Right lung (tissue), 5 donors: ENCODE data around the gene CCDC63. TPM values are rescaled to one million over a fixed set of nuclear protein-coding genes. Genes with fewer than 3 reads are reported as not detected.

Source experiments
- DNase-seq, 2 donors: peaks; one replicate each; pipeline ENCODE4 v3.0.0-alpha.2; 2013
- polyA plus RNA-seq, 5 donors: library from polyadenylated mRNA; unstranded; fragments of 120-200 nt; gene quantifications; one replicate each; pipeline versions ENCODE4 v1.2.1 to v1.2.3, GENCODE V29; 2013; ENCODE audit warnings: inconsistent platforms in 1 of 5, low replicate concordance in 1 of 5; ENCODE audit not compliant: insufficient read length in 5 of 5, insufficient read depth in 1 of 5

The CCDC63 gene
- polyA plus RNA-seq, 5 donors = 0.08 TPM; not detected in 4

DNA sequence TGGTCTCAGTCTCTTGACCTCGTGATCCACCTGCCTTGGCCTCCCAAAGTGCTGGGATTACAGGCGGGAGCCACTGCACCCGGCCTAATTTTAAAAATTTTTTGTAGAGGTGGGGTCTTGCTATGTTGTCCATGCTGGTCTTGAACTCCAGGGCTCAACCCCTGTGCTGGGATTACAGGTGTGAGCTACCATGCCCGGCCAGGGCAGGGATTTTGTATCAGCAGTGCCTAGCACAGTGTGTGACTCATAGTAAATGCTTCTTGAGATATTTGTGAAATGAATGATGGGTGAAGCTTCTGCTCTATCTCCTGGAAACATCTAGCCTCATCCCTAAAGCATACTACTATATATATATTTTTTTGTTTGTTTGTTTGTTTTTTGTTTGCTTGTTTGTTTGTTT, 36.5 kb downstream of the CCDC63 start:
- no peak for DNase-seq

DNA sequence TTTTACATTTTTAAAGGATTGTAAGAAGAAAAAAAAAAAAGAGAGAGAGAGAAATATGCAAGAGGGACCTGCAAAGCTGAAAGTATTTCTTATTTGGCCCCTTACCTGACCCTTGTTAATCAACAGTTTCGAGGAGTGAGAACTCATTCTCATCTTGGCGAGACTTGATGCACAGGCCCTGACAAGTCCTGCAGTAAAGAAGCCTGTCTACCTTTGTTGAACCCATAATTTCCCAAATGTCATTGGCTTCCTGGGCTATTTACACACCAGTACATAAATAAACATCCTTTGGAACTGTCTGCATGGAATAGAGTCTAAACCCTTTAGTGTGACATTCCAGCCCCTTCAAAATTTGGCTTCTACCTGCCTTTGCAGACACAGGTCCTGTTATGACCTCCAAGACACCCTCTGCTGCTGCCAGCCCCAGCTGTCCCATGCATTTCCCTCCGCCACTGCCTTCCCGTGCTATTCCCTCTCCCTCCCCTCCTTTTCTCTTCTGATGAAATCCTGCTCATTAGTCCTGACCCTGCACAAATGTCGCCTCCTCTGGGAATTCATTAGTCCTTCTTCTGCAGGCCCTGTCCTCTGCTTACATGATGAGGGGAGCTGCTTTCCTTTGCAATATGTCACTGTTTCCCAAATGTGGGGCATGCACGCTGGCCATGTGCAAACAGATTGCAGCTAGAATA, 38.5 kb downstream of the CCDC63 start:
- DNase-seq = no peak

DNA sequence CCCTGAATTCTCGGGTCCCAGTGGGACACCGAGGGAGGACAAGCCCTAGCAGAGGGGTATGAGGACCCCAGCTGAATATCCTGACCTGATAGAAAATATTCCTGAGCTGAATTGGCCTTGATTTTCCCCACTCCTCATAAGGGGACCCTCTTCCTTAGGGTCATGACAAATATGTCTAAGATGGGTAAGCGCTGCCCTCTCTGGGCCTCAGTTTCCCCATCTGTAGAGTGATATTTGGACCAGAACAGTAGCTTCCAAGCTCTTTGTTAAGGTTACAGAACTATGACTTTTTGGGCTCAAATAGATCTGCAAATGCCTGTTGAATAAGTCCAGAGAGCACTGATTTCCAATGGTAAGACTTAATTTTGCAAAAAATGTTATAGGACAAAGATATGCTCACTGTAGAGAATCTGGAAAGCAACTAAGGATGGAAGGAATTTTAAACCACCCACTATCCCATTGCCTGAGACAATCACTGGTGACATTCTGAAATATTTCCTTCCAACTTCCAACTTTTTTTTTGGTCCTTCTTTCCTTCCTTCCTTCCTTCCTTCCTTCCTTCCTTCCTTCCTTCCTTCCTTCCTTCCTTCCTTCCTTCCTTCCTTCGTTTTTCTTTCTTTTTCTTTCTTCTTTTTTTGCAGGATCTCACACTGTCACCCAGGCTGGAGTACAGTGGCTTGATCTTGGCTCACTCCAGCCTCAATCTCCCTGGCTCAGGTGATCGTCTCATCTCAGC, 41.6 kb downstream of the CCDC63 start:
- no peak for DNase-seq

DNA sequence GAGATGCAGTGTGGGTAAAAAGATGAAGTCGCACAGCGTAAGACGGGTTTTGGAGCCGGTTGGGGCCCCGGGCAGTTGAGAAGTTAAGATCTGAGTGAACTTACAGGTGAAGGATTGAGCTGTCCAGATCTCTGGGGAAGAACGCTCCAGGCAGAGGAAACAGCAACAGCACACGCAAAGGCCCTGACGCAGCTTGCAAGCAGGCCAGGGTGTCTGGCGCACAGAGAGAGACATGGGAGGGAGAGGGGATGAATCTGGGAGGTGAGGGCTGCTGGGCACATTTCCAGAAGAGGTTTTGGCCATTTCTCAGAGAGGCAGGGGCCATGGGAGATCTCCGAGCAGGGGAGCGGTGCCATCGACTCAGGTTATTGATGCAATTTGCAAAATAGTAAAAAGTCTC, 42.6 kb downstream of the CCDC63 start:
- no peak for DNase-seq

DNA sequence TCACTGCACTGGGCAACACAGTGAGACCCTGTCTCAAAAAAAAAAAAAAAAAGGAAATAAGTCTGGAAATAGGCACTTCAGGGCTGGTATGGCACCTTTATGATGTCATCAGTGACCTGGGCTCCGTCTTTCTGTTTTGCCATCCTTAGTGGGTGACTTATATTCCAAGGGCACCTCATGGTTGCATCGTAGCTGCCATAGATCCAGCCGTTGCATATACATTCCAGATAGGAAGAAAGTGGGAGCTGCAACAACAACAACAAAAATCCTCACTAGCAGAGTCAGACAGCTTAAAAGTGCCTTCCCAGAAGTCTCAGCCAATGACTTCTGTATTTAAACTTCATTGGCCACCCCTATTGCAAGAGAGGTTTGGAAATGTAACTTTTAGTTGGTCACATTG, 47.2 kb downstream of the CCDC63 start:
- no peak for DNase-seq

DNA sequence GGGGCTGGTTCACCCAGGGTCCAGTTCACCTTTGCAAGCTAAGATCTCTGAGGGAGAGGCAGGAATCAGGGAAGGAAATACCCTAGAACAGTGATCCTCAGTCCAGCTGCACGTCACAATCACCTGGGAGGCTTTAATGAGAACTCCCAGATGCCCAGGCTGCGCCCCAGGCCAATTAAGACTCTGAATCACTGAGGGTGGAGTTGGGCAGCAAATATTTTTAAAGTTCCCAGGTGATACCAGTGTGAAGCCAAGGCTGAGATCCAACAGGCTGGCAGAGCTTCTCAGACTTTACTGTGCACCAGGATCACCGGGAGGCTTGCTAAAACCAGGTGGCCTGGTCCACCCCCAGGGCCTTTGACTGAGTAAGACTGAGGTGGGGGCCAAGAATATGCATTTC, 49.8 kb downstream of the CCDC63 start:
- no peak for DNase-seq

DNA sequence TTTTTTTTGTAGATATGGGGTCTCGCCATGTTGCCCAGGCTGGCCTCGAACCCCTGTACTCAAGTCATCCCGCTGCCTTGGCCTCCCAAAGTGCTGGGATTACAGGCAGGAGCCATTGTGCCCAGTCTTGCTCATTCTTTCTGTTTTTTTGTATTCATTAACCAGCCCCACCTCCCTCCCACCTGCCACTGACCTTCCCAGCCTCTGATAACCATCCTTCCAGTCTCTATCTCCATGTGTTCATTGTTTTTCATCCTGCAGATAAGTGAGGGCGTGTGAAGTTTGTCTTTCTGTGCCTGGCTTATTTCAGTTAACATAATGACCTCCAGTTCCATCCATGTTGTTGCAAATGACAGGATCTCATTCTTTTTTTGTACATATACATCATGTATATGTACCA, 54.6 kb downstream of the CCDC63 start:
- DNase-seq = no peak

DNA sequence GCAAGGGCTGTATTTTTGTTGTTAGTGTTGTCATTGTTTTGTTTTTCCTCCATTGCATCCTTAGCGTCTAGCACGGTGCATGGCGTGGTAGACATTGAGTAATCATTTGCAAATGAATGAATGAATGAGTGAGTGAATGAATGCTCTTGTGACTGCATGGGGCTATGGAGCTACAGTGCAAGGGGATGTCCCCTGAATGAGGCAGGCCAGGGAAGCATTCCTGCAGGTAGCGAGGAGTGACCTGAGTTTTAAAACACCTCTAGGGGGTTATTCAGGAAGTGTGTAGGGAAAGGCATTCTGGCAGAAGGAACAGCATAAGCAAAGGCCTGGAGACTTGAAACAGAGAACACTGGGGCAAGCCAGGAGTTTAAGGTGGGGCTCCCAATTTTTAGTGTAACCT, 56.7 kb downstream of the CCDC63 start:
- no peak for DNase-seq

DNA sequence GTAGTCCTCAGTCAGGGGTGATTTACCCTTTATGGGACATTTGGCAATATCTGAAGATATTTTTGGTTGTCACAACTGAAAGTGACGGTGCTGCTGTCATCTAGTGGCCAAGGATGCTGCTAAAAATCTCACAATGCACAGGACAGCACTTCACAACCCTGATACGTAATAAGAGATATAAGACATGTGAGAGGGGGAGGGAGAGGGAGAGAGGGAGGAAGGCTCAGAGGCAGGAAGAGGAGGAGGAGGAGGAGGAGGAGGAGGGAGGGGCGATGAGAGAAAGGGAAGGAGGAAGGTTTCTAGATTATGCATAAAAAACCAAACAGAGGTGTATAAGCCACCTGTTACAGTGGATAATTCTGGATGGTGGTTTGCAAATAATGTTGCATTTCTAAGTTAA, 59.3 kb downstream of the CCDC63 start:
- no peak for DNase-seq

DNA sequence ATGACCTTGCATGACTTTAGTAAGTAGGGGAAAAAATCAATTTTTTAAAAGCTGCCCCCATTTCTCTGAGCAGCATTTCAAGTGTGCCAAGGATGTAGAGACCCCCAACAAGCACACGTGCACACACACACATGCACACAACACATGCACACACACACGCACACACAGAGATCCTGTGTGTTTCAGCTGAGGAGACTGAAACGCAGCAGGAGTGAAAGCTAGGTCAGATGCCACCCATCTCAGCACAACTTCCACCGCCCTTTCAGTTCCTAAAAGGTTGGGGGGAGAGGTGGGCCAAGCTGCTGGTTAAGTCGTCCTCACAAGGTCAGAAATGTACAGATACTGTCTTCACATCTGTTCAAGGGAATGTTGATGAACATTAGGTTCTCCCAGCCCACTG, 59.7 kb downstream of the CCDC63 start:
- no peak for DNase-seq

DNA sequence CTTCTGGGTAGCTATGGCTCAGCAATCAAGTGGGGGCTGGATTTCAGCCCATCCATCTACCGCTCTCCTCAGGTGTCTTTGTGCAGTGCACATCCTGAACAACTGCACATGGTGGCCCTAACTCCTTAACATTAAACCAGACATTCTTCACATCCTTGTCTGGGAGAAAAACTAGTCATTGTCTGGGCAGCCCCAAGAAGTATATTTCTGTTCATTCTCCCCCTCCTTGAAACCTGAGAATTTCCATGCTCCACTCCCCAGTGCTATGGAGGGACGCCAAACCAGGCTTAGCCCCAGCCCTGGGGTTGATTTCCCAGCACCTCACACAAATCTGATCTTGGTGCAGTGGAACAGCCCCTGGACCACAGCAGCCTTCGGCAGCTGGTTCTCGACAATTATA, 60.2 kb downstream of the CCDC63 start:
- no peak for DNase-seq

DNA sequence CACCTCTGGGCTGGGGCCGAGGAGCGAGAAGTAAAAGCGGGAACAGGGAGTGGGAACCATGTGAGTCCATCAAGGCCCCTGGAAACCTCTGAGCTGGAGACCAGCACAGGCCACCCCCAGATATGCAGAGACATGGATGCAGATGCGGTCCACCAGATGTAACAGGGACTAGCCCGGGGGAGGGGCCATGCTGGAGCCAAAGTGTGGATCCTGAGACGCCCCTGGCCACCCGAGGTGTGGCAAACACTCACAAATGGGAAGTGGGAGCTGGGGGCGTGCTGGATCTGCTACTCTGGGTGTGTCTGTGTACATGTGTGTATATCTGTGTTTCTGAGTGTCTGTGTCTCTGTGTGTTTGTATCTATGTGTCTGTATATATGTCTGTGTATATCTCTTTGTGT, 60.8 kb downstream of the CCDC63 start:
- DNase-seq = no peak

DNA sequence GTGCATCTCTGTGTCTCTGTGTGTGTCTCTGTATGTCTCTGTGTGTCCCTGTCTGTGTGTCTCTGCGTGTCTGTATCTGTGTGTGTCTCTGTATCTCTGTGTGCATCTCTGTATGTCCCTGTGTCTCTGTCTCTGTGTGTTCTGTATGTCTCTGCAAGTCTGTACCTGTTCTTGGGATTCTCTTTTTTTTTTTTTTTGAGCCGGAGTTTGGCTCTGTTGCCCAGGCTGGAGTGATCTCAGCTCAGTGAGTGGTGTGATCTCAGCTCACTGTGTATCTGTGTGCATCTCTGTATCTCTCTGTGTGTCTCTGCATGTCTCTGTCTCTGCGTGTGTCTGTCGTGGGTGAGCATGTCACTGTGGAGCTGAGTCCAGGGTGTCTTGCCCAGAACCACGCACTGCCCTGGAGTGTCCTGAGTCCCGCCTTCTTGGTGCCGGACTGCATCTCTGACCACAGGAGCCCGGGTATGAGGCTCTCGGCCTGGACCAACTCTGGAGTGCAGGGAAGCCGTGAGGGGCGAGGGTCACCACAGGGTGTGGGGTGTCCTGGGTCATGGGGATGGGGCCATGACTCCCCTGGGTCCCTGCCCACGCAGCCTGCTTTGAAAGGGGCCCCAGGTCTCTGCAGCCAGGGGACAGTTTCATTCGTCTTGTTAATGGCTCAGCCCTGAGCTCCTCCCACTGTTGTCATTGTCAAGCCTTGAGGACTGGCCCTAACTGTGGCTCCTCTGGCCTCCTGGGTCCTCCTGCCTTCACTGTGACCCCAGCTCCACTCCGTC, 61.8 kb downstream of the CCDC63 start:
- DNase-seq = no peak

DNA sequence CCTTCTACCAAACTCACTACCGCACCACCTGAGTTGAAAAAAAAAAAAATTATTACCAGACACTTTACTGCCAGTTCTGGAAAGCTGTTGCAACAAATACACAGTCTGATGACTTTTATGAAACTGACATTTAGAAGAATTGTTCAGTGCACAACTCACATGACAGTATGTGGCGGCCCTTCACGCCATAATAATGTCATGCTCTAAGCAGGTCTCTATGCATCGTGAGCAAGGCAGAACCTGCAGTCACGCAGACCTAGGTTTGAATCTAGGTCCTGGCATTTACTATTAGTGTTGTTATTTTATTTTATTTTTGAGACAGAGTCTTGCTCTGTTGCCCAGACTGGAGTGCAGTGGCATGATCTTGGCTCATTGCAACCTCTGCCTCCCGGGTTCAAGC, 65.5 kb downstream of the CCDC63 start:
- DNase-seq = no peak

DNA sequence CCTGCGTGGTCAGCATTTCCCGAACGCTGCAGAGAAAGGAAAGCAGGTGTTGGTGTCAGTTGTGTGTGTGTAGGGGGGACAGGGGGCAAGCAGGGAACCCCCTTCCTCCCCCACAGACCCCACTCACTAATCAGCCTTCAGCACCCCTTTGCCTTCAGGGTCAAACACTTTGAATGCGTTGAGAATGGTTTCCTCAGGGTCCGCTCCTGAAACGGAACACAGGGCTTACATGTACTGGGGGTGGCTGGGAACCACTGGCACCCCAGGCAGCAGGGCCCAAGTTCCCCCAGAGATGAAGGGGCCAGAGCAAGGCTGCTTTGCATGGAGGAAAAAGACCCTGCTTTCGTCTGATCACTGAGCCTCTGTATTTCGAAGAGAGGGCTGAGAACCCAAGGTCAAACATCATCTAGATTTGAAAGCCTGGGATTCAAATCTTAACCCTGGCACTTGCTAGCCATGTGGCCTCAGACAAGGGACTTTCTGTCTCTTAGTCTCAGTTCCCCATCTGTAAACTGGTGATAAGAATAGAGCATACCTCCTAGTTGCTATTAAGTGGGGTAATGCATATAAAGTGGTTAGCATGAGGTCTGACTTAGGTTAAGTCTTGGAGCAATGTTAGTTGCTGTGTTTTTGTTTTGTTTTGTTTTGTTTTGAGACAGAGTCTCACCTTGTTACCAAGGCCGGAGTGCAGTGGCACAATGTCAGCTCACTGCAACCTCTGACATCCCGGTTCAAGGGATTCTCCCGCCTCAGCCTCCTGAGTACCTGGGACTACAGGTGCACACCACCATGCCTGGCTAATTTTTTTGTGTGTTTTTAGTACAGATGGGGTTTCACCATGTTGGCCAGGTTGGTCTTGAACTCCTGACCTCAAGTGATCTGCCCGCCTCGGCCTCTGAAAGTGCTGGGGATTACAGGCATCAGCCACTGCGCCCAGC, 66.6 kb downstream of the CCDC63 start:
- DNase-seq = no peak

DNA sequence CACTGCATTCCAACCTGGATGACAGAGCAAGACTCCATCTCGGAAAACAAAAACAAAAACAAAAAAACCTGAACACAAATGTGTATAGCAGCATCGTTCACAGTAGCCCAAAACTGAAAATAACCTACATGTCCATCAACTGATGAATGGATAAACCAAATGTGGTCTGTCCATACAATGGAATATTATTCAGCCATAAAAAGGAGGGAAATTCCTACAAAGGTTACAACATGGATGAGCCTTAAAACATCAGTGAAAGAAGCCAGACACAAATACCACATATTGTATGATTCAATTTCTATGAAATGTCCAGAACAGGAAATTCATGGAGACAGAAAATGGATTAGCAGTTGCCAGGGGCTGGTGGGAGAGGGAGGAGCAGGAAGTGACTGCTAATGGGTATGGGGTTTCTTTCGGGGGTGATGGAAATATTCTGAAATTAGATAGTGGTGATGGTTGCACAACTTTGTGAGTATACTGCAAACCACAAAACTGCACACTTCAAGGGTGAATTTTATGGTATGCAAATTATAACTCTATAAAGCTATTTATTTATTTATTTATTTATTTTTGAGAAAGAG, 69.6 kb downstream of the CCDC63 start:
- DNase-seq = no peak

DNA sequence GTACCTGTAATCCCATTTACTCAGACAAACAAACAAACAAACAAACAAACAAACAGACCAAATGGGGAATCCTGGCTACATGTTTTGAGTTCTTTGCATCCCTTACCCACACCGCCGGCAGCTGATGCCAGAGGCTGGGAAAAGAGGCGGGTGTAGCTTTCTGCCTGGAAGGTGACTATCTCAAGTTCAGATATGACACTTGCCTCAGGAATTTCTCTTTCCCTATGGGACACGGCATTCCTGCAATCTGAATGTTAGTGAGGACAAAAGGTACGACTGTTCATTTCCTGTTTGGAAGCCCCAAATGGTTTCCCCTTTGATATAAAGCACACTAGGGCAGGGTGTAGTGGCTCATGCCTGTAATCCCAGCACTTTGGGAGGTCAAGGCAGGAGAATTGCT, 70.7 kb downstream of the CCDC63 start:
- DNase-seq = no peak

DNA sequence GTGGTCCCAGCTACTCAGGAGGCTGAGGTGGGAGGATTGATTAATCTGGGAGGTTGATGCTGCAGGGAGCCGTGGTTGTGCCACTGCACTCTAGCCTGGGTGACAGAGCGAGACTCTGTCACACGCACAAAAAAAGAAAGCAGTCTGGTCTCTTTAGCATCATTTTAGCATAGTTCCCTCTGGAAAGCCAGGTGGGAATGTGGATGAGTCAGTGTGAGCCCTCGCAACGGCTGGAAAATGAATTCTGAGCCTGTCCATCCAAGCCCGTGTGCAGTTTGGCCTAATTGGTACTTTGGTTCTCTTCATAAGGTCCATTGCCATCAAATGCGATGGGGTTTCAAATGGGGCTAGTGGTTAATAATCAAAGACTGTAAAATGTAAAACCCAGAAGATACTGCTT, 71.2 kb downstream of the CCDC63 start:
- DNase-seq = no peak

DNA sequence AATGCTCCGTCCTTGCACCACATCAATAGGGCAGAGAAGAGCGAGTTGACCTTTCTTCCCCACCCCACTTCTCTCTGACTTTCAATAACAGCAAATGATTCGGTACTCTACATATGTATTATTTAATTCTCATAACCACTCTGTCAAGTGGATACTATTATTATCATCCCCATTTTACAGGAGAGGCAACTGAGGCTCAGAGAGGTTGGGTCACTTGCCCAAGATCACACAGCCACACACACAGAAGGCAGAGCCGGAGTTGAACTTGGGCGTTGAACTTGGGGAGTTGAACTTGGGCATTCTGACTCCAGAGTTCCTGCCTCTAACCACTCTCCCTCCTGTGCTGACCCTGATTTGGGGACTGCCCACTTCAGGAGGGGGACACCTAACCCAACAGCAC, 72.9 kb downstream of the CCDC63 start:
- no peak for DNase-seq

DNA sequence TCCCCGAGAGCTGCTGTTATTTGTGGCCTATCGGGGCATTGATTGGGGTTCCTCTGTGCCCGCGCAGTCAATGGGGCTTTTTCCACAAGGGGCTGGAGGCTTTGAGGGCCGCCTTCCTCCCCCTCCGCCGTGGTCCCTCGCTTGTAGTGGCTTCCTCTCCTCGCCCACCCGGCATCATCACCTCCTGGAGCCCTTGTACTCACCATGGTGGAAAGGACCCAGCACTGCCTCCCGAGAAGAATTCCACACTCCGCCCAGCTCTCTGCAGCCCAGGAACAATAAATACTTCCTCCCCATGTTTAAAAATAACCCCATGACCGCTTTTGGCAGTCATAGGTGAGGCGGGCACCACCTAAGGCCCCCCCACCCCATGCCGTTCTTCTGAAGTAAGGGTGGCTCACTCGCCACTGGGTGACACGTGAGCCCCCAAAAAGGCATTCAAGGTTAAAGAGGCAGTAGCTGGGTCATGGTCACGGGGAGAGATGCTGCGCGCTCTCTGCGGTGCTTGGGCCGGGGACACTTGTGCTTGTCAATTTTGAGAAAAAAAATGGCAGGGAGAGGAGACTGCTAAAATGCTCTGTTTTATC, 73.6 kb downstream of the CCDC63 start, which contains the start of gene MYL2:
Gene MYL2, minus strand, starts transcription at position 256 of the 587 bp plus-strand sequence. Its CDS starts 50 bp downstream, at position 206.
- DNase-seq = no peak

DNA sequence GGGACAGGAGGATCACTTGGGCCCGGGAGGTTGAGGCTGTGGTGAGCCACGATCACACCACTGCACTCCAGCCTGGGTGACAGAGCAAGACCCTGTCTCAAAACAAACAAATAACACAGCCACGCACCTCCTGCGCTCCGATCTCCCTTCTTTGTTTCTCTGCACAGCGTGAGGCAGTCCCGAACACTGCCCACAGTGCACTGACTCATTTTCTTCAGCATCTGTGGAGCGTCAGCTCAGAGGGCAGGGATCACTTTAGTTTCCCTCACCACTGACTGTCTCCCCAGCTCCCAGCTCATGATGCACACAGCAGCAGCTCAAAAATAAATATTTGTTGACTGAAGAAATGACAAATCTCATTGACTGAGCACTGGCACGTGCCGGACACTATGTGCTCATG, 74.5 kb downstream of the CCDC63 start:
- no peak for DNase-seq
